Skin of body (tissue), 2 donors: ENCODE results near the gene CYYR1. TPM values are rescaled to one million over a fixed set of nuclear protein-coding genes. Genes with fewer than 3 reads are reported as not detected.

ENCODE experiments used
- DNase-seq: peaks from one replicate; lab custom pipeline; 2025; lab: John Stamatoyannopoulos, UW
- total RNA-seq: library from RNA; depleted of rRNA; stranded (reverse); fragments of >200 nt; gene quantifications from one replicate; pipeline ENCODE4 v1.2.3, GENCODE V29; 2014

The CYYR1 gene
- total RNA-seq, 1 donor from 2014 or later, result 10.9 TPM

- no peak for DNase-seq
These were observed 18.7 kb downstream of the CYYR1 start for GRCh38 chr21:26554365-26554764.

- DNase-seq, result no peak
These were observed 19.2 kb downstream of the CYYR1 start for GRCh38 chr21:26553898-26554297.

GRCh38 chr21:26550326-26550725 is 22.8 kb downstream of the CYYR1 start:
- peak; percentile 28 for DNase-seq

GRCh38 chr21:26546446-26547097 is 26.5 kb downstream of the CYYR1 start:
- peak; percentile 30 for DNase-seq

- no peak for DNase-seq
These were observed 28.8 kb downstream of the CYYR1 start for GRCh38 chr21:26544201-26544775.

GRCh38 chr21:26540651-26541050 is 32.4 kb downstream of the CYYR1 start:
- no peak for DNase-seq

GRCh38 chr21:26539566-26539965 is 33.5 kb downstream of the CYYR1 start:
- DNase-seq, result no peak

- no peak for DNase-seq
These were observed 38.6 kb downstream of the CYYR1 start for GRCh38 chr21:26534517-26534916.

GRCh38 chr21:26532208-26532607 is 40.9 kb downstream of the CYYR1 start:
- DNase-seq, result no peak

- DNase-seq, result no peak
These were observed 43.6 kb downstream of the CYYR1 start for GRCh38 chr21:26529526-26529925.

- no peak for DNase-seq
These were observed 44.2 kb downstream of the CYYR1 start for GRCh38 chr21:26528882-26529281.

GRCh38 chr21:26522704-26523103 is 50.4 kb downstream of the CYYR1 start:
- DNase-seq, result no peak

GRCh38 chr21:26519142-26519541 is 53.9 kb downstream of the CYYR1 start:
- no peak for DNase-seq

- no peak for DNase-seq
These were observed 57.8 kb downstream of the CYYR1 start for GRCh38 chr21:26515257-26515656.

GRCh38 chr21:26513212-26513611 is 59.9 kb downstream of the CYYR1 start:
- DNase-seq, result no peak

GRCh38 chr21:26512664-26513063 is 60.4 kb downstream of the CYYR1 start:
- no peak for DNase-seq

GRCh38 chr21:26508903-26509302 is 64.2 kb downstream of the CYYR1 start:
- DNase-seq, result peak; percentile 30

GRCh38 chr21:26506956-26507355 is 66.1 kb downstream of the CYYR1 start:
- peak; percentile 34 for DNase-seq

- DNase-seq, result no peak
These were observed 67.9 kb downstream of the CYYR1 start for GRCh38 chr21:26505211-26505610.

GRCh38 chr21:26503414-26503813 is 69.7 kb downstream of the CYYR1 start:
- DNase-seq, result no peak

GRCh38 chr21:26501495-26502021 is 71.5 kb downstream of the CYYR1 start:
- no peak for DNase-seq

- no peak for DNase-seq
These were observed 73.6 kb downstream of the CYYR1 start for GRCh38 chr21:26499495-26499894.

GRCh38 chr21:26495283-26495849 is 77.7 kb downstream of the CYYR1 start:
- DNase-seq, result no peak
